Liver (tissue), 9 donors: ENCODE measurements around the gene ATP8B3. TPM values are rescaled to one million over a fixed set of nuclear protein-coding genes. Genes with fewer than 3 reads are reported as not detected.

Source experiments
- DNase-seq: peaks from one replicate; pipeline ENCODE4 v3.0.0-alpha.2; 2017; ENCODE audit warnings: low spot score
- H3K27ac ChIP-seq, 2 donors: one replicate each; pipeline ENCODE4 v1.7.0; 2013; ENCODE audit warnings: inconsistent platforms in 2 of 2, low read length in 2 of 2, control low read depth in 1 of 2, low read depth in 1 of 2, mild to moderate bottlenecking in 1 of 2
- H3K27me3 ChIP-seq, 4 donors: one replicate each; pipeline versions ENCODE4 v1.6.1 to v1.7.0; 2013; ENCODE audit warnings: low read length in 3 of 4, inconsistent platforms in 1 of 4, mild to moderate bottlenecking in 1 of 4, moderate library complexity in 1 of 4; ENCODE audit not compliant: control insufficient read depth in 4 of 4, insufficient read depth in 4 of 4
- H3K36me3 ChIP-seq, 4 donors: one replicate each; pipeline versions ENCODE4 v1.6.1 to v1.7.0; 2013; ENCODE audit warnings: low read length in 3 of 4, mild to moderate bottlenecking in 3 of 4, low read depth in 1 of 4, moderate library complexity in 1 of 4; ENCODE audit not compliant: control insufficient read depth in 4 of 4, insufficient read depth in 3 of 4
- H3K4me1 ChIP-seq, 4 donors: one replicate each; pipeline versions ENCODE4 v1.6.1 to v1.7.0; 2013; ENCODE audit warnings: low read length in 3 of 4, mild to moderate bottlenecking in 3 of 4, moderate library complexity in 1 of 4; ENCODE audit not compliant: control insufficient read depth in 4 of 4, insufficient read depth in 4 of 4
- H3K4me3 ChIP-seq, 3 donors: one replicate each; pipeline versions ENCODE4 v1.6.1 to v1.7.0; 2013; ENCODE audit warnings: low read length in 3 of 3, control low read depth in 1 of 3, low read depth in 1 of 3, mild to moderate bottlenecking in 1 of 3
- H3K9ac ChIP-seq, 2 donors: one replicate each; pipeline ENCODE4 v1.7.0; 2013; ENCODE audit warnings: low read length in 2 of 2, mild to moderate bottlenecking in 2 of 2, moderate library complexity in 2 of 2, control low read depth in 1 of 2, low read depth in 1 of 2
- H3K9me3 ChIP-seq, 4 donors: one replicate each; pipeline versions ENCODE4 v1.6.1 to v1.7.0; 2013; ENCODE audit warnings: low read length in 3 of 4; ENCODE audit not compliant: control insufficient read depth in 4 of 4
- ATF3 ChIP-seq: IDR thresholded peaks from 2 replicates; pipeline ENCODE4 v1.6.1; 2016; ENCODE audit warnings: antibody characterized with exemption
- CTCF ChIP-seq: fragments of 150-350 bp; IDR thresholded peaks from 2 replicates; pipeline ENCODE4 v1.5.1; 2017; ENCODE audit warnings: improper control_type of control experiment, low read depth, low read length; ENCODE audit not compliant: missing input control
- EGR1 ChIP-seq, 2 donors: IDR thresholded peaks; 2 replicates each; pipeline ENCODE4 v1.6.1; 2016 to 2018; ENCODE audit warnings: antibody characterized with exemption in 2 of 2, low read depth in 2 of 2
- FOXA1 ChIP-seq: IDR thresholded peaks from 2 replicates; pipeline ENCODE4 v1.6.1; 2016; ENCODE audit warnings: antibody characterized with exemption
- FOXA2 ChIP-seq: IDR thresholded peaks from 2 replicates; pipeline ENCODE4 v1.6.1; 2016; ENCODE audit warnings: antibody characterized with exemption
- GABPA ChIP-seq, 2 donors: IDR thresholded peaks in 1 of 2; conservative IDR thresholded peaks in 1 of 2; 2 replicates each; pipeline ENCODE4 v1.6.1; 2016; ENCODE audit warnings: antibody characterized with exemption in 2 of 2, mild to moderate bottlenecking in 1 of 2, moderate library complexity in 1 of 2
- HNF4A ChIP-seq, 2 donors: conservative IDR thresholded peaks; 2 replicates each; pipeline ENCODE4 v1.6.1; 2016; ENCODE audit warnings: antibody characterized with exemption in 2 of 2, mild to moderate bottlenecking in 2 of 2
- HNF4G ChIP-seq: IDR thresholded peaks from 2 replicates; pipeline ENCODE4 v1.6.1; 2016; ENCODE audit warnings: antibody characterized with exemption
- JUND ChIP-seq, 2 donors: IDR thresholded peaks; 2 replicates each; pipeline ENCODE4 v1.6.1; 2016; ENCODE audit warnings: antibody characterized with exemption in 2 of 2
- NR2F2 ChIP-seq: IDR thresholded peaks from 2 replicates; pipeline ENCODE4 v1.6.1; 2016; ENCODE audit warnings: antibody characterized with exemption
- RAD21 ChIP-seq, 2 donors: IDR thresholded peaks; 2 replicates each; pipeline ENCODE4 v1.6.1; 2016; ENCODE audit warnings: antibody characterized with exemption in 2 of 2, mild to moderate bottlenecking in 2 of 2
- RXRA ChIP-seq, 2 donors: IDR thresholded peaks; 2 replicates each; pipeline ENCODE4 v1.6.1; 2017 to 2018; ENCODE audit warnings: antibody characterized with exemption in 2 of 2, mild to moderate bottlenecking in 1 of 2
- SP1 ChIP-seq: IDR thresholded peaks from 2 replicates; pipeline ENCODE4 v1.6.1; 2018; ENCODE audit warnings: antibody characterized with exemption, mild to moderate bottlenecking
- TAF1 ChIP-seq: conservative IDR thresholded peaks from 2 replicates; pipeline ENCODE4 v1.6.1; 2016; ENCODE audit warnings: antibody characterized with exemption, mild to moderate bottlenecking
- YY1 ChIP-seq: IDR thresholded peaks from 2 replicates; pipeline ENCODE4 v1.6.1; 2016; ENCODE audit warnings: antibody characterized with exemption, mild to moderate bottlenecking
- WGBS: extraction: QIAGEN DNeasy Blood & Tissue Kit; methylation state at CpG from one replicate; pipeline ENCODE4 v1.1.7; 2013; 5-methylcytosine and 5-hydroxymethylcytosine counted together
- polyA plus RNA-seq, 2 donors: library from polyadenylated mRNA; stranded (reverse) in 1 of 2; unstranded in 1 of 2; fragments of 200-250 nt in 1 of 2; fragments of >200 nt in 1 of 2; fragmentation: Nextera tagmentation in 1 of 2; extraction: Ambion mirVana in 1 of 2; gene quantifications; one replicate each; pipeline versions ENCODE4 v1.2.1 to v1.2.3, GENCODE V29; 2013 to 2015
- total RNA-seq, 2 donors: library from RNA; depleted of rRNA; stranded (reverse); fragments of >200 nt; gene quantifications; one replicate each; pipeline ENCODE4 v1.2.3, GENCODE V29; 2014
- TF ChIP-seq, protein P1 (sequence below): IDR thresholded peaks from 2 replicates; pipeline ENCODE4 v1.6.1; 2016; ENCODE audit warnings: antibody characterized with exemption, mild to moderate bottlenecking
- TF ChIP-seq, protein P2 (sequence below): IDR thresholded peaks from 2 replicates; pipeline ENCODE4 v1.6.1; 2016; ENCODE audit warnings: antibody characterized with exemption
- TF ChIP-seq, protein P3 (sequence below): IDR thresholded peaks from 2 replicates; pipeline ENCODE4 v1.6.1; 2016; ENCODE audit warnings: antibody characterized with exemption
- donor health status: healthy.
- donor health status: healthy.
- donor health status: healthy.
- donor health status: healthy.
- donor health status: healthy.

ATP8B3 gene
- total and polyA plus RNA-seq, 4 donors: 0.42 to 3.1 (median 0.52) TPM

- Histone ChIP-seq H3K9me3 (no peaks in the 10 kb centered on the region), H3K4me3 (peak overlapping the region in 1 of 3 donors; percentile 34), H3K9ac (peak overlapping the region in 1 of 2 donors; percentile 50), H3K27ac (peak overlapping the region; percentile 89 to 92), H3K27me3 (no peaks in the 10 kb centered on the region), H3K4me1 (peaks cover 46 to 77% (median 59%) of the 10 kb centered on the region in 4 donors), H3K36me3 (peaks cover 0 to 2% (median 0%) of the 10 kb centered on the region in 4 donors)
- no peak for TF ChIP-seq FOXA2
- TF ChIP-seq, protein P1, sequence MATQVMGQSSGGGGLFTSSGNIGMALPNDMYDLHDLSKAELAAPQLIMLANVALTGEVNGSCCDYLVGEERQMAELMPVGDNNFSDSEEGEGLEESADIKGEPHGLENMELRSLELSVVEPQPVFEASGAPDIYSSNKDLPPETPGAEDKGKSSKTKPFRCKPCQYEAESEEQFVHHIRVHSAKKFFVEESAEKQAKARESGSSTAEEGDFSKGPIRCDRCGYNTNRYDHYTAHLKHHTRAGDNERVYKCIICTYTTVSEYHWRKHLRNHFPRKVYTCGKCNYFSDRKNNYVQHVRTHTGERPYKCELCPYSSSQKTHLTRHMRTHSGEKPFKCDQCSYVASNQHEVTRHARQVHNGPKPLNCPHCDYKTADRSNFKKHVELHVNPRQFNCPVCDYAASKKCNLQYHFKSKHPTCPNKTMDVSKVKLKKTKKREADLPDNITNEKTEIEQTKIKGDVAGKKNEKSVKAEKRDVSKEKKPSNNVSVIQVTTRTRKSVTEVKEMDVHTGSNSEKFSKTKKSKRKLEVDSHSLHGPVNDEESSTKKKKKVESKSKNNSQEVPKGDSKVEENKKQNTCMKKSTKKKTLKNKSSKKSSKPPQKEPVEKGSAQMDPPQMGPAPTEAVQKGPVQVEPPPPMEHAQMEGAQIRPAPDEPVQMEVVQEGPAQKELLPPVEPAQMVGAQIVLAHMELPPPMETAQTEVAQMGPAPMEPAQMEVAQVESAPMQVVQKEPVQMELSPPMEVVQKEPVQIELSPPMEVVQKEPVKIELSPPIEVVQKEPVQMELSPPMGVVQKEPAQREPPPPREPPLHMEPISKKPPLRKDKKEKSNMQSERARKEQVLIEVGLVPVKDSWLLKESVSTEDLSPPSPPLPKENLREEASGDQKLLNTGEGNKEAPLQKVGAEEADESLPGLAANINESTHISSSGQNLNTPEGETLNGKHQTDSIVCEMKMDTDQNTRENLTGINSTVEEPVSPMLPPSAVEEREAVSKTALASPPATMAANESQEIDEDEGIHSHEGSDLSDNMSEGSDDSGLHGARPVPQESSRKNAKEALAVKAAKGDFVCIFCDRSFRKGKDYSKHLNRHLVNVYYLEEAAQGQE: peak; percentile 38
- TF ChIP-seq JUND (IDR thresholded peaks at IDR 0.05): peak; percentile 84 to 94
- peak; percentile 38 for TF ChIP-seq HNF4G
- TF ChIP-seq ATF3: peak; percentile 70
- no peak for TF ChIP-seq TAF1
- TF ChIP-seq GABPA (IDR thresholded peaks at IDR 0.05 in 1 of 2, conservative IDR thresholded peaks at IDR 0.05 in 1 of 2): peak in 1 of 2 donors; percentile 37
- TF ChIP-seq EGR1 (IDR thresholded peaks at IDR 0.05; ENCODE audit: low read depth in 2 of 2): peak in 1 of 2 donors; percentile 27
- TF ChIP-seq NR2F2: peak; percentile 55
- TF ChIP-seq FOXA1: no peak
- TF ChIP-seq, protein P2, sequence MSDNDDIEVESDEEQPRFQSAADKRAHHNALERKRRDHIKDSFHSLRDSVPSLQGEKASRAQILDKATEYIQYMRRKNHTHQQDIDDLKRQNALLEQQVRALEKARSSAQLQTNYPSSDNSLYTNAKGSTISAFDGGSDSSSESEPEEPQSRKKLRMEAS: no peak
- peak; percentile 80 to 82 for TF ChIP-seq HNF4A (conservative IDR thresholded peaks at IDR 0.05)
- TF ChIP-seq CTCF: no peak
- peak; percentile 91 to 93 for TF ChIP-seq RXRA (IDR thresholded peaks at IDR 0.05)
- TF ChIP-seq RAD21 (IDR thresholded peaks at IDR 0.05): no peak
- TF ChIP-seq SP1: peak; percentile 83
- peak; percentile 88 for TF ChIP-seq YY1
- TF ChIP-seq, protein P3, sequence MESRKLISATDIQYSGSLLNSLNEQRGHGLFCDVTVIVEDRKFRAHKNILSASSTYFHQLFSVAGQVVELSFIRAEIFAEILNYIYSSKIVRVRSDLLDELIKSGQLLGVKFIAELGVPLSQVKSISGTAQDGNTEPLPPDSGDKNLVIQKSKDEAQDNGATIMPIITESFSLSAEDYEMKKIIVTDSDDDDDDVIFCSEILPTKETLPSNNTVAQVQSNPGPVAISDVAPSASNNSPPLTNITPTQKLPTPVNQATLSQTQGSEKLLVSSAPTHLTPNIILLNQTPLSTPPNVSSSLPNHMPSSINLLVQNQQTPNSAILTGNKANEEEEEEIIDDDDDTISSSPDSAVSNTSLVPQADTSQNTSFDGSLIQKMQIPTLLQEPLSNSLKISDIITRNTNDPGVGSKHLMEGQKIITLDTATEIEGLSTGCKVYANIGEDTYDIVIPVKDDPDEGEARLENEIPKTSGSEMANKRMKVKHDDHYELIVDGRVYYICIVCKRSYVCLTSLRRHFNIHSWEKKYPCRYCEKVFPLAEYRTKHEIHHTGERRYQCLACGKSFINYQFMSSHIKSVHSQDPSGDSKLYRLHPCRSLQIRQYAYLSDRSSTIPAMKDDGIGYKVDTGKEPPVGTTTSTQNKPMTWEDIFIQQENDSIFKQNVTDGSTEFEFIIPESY: no peak
- peak; percentile 81 for DNase-seq
- 18% methylated on average over 73 of the region's 73 CpGs for WGBS
Measured at GRCh38 chr19:1856698-1857603, 44.9 kb upstream of the ATP8B3 start.
